DMS 273 (cell line): ENCODE results near the gene EXOSC2.
A peak's percentile ranks its signal among the peaks of the same experiment; 100 is the strongest.
"Not testable (repeated sequence)": the region's sequence is repeated elsewhere in the genome, so short reads cannot be mapped to it uniquely, and the experiment has no call there.

ENCODE experiments used
- DNase-seq: peaks from one replicate; lab custom pipeline; 2025; ENCODE audit not compliant: unreplicated experiment; lab: John Stamatoyannopoulos, UW

Gene EXOSC2

DNA sequence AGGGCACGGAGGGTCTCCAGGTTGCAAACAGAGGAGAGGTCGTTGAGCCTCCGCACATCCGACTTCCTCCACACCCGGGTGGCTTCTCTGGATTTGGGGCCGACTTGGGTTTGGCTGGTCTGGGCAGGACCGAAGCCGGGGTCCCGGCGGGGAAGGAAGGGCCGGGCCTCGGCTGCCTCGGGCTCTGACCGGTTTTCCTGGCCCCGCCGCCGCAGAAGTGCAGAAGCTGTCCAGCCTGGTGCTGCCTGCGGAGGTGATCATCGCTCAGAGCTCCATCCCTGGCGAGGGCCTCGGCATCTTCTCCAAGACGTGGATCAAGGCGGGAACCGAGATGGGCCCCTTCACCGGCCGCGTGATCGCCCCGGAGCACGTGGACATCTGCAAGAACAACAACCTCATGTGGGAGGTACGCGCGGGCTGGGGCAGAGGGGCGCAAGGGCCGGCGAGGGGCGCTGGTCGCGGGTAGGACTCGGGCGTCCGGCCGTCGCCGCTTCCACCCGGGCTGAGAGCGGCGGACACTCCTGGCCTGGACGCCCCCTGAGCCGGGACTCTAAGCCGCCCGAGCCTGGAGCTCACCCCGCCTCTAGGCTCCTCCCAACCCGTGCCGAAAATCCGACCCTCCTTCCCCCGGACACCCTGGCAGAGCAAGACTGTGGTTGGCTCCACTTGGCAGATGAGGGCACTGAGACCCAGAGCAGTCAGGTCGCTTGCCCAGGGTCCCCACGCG lies 27.0 kb upstream of the EXOSC2 start:
- no peak for DNase-seq

- no peak for DNase-seq
Observed at GRCh38 chr9:130667120-130667435, 26.5 kb upstream of the EXOSC2 start.

- DNase-seq: no peak
Observed at GRCh38 chr9:130668196-130668595, 25.4 kb upstream of the EXOSC2 start.

DNA sequence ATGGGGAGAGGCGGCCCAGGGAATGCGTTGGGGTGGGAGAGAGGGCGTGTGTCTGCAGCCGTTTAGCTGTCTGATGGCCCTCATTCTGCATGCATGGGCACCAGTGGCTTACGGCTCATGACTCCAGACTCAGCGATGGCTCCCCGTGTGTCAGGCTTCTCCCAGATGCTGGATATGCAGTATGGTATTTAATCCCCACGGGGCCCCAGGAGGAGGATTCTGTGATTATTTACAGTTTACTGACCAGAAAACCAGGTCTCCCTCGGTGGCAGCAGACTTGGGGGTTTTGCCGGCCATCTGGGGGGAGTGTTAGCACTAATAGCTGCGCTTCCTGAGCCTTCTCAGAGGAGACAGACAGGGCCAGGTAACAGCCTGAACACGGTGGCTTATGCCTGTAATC lies 24.9 kb upstream of the EXOSC2 start:
- no peak for DNase-seq

DNA sequence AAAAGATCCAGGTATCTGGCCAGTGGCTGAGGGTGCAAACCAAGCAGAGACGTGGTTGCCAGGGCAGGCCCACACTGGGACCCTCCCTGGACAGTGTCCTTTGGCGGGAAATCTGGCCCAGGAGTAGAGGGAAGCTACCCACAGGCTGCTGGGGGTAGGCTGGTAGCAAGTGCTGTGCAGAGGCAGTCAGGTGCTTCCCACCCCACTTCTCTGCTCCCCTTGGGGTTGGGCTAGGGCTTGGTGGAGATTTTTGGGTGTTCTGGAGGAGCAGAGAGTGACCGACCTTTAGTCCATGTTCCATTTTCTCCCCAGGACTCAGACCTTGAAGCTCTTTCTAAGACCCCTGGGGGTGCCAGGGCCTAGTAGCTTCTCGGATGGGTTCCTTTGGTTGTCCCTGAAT lies 23.6 kb upstream of the EXOSC2 start:
- no peak for DNase-seq

GRCh38 chr9:130670644-130671043 lies 22.9 kb upstream of the EXOSC2 start:
- DNase-seq: no peak

DNA sequence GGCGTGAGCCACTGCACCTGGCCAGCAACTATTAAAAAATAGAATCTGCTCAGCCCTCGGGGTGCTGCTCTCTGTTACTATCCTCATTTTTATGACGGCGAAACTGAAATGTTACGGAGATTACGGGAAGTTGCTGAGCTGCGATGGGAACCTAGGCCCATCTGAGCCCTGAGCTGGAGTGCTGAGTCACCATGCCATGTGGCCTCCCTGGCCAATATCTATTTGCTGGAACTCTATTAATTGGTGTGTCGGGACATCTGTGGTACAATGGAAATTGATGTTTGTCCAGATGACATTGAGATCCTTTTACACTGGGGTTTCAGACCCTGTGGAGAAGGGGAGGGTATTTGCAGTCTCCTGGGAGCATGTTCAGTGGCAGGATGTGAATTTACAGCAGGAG lies 21.1 kb upstream of the EXOSC2 start:
- peak; percentile 55 for DNase-seq

GRCh38 chr9:130672933-130673615 lies 20.5 kb upstream of the EXOSC2 start:
- peak; percentile 44 for DNase-seq

DNA sequence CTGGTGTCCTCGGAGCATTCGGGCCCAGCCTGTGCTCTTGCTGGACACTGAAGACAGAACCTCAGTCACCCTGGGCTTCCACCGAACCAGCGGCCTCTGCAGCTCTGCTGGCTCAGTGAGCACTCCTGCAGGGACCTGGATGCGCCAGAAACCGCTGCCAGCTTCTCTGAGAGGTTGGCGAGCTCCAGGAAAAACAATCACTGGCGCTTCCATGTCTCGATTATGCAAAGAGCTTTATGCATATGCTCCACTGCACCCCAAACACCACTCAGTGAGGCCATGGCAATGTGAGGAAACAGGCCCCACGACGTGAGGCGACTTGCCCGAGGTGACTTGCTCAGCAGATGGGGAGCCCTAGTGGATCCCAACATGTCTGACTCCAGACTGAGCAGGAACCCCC lies 18.2 kb upstream of the EXOSC2 start:
- peak; percentile 45 for DNase-seq

DNA sequence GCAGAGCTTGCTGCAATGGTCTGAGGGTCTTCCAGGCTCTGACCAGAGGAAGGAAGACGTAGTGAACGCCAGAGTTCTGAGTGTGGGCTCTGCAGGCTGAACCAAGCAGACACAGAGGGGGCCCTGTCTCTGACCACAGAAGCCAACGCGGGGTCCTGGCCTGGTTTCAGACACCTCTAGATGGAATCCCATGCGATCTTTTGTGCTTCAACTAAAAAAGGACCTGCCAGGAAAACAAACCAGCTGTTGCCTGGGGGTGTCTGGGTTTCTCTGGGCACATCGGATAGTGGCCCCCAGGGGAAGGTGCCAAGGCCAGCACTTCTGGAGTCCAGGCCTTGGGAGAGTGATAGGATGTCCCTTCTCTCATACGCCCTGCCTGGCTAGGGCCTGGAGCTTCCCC lies 16.3 kb upstream of the EXOSC2 start:
- DNase-seq: no peak

GRCh38 chr9:130680836-130681768 lies 12.5 kb upstream of the EXOSC2 start:
- peak; percentile 93 for DNase-seq

GRCh38 chr9:130681769-130682420 lies 11.7 kb upstream of the EXOSC2 start:
- DNase-seq: peak; percentile 69

DNA sequence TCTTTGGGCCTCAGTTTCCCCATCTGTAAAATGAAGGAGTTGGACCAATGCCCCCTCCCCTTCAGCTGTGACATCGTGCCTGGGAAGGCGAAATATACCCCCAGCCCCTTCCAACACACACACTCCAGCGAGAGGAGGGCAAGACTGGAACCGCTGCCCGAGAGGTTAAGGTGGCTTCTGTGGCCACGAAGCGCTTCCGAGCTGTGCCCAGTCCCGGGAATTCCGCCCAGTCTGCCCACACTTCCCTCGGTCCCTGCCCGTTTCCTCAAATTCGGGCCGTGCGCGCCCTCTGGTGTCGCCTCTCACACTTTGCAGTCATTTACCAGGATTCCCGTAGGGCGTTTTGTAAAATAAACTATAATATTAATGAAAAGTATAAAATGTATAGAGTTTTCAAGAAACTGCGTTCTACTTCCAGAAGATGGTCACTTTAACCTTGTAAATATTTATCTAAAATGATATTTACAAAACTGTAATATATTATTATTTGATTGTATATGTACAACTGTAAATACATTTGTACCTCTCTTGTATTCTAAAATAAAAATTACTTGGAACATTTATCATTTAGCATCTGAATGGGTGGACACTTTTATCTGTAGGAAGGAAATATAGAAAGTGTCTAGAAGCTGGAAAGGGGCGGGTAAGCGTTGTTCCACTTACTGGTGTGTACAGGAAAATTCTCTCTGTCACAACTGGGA lies 11.0 kb upstream of the EXOSC2 start:
- DNase-seq: peak; percentile 92

DNA sequence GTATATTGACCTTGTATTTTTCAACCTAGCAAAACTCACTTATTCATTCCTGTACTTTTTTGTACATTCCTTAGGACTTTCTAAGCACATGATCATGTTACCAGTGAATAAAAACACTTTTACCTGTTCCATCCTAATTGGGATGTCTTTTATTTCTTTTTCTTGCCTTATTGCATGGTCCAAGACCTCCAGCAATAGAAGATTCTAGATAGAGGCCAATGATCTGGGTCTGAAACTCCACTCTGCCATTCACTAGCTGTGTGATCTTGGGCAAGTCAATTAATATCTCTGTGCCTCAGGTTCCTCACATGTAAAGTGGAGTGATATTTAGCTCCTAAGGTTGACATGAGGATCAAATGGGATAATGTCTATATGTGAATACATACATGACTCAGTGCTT lies 8.5 kb upstream of the EXOSC2 start:
- no peak for DNase-seq

GRCh38 chr9:130685945-130686344 lies 7.6 kb upstream of the EXOSC2 start:
- not testable (repeated sequence) for DNase-seq

DNA sequence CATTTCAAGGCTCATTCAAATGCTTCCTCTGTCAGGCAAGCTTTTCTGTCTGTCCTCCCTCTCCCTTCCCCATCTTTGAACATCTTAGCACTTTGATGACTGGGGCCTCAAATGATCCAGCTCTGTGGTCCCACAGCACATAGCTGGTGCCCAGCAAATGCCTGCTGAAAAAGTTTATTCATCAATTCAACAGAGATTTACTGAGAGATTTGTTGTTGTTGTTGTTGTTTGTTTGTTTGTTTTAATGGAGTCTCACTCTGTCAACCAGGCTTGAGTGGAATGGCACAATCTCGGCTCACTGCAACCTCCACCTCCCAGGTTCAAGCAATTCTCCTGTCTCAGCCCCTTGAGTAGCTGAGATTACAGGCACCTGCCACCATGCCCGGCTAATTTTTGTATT lies 6.0 kb upstream of the EXOSC2 start:
- DNase-seq: no peak

GRCh38 chr9:130688072-130688471 lies 5.5 kb upstream of the EXOSC2 start:
- no peak for DNase-seq

- DNase-seq: no peak
Observed at GRCh38 chr9:130689572-130689936, 4.0 kb upstream of the EXOSC2 start.

GRCh38 chr9:130689937-130690700 lies 3.5 kb upstream of the EXOSC2 start:
- peak; percentile 95 for DNase-seq

DNA sequence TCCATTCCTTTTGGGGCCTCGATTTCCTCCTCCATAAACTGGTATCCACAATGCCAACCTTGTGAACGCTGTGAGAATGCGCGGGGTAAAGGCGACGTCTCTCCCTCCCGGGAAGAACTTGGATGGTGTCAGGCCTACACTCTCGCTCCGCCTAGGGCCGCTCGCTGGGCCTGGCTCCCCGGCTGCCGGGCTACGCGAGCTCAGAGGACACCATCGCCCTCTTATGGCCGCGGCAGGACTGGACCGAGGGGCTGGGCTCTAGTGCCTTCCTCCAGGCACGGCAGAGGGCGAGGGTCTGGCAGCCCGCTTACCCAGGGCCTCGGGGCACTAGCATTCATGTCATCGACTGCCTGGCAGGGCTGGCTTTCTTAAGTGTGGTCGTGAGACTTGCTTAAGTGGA lies 1.3 kb upstream of the EXOSC2 start:
- peak; percentile 27 for DNase-seq
